Right ventricle myocardium superior (tissue), 1 donor: ENCODE results near the gene AGPAT1. TPM values are rescaled to one million over a fixed set of nuclear protein-coding genes. Genes with fewer than 3 reads are reported as not detected.

Experiments used
- ATAC-seq: fragments of 200-7000 bp; cut with Tn5 transposase; one replicate; pipeline ENCODE4 v1.9.1; 2020; ENCODE audit warnings: mild to moderate bottlenecking; ENCODE audit not compliant: poor library complexity
- DNase-seq: peaks from one replicate; pipeline ENCODE4 v3.0.0-alpha.2; 2020
- intact Hi-C: fragments of 100-400 bp; cut with DNase I; formaldehyde crosslinking; loops from one replicate; pipeline ENCODE4 v1.11.2; 2022
- microRNA-seq: library from miRNA; unstranded; fragments of <30 nt; microRNA quantifications from one replicate; pipeline ENCODE4 v1.2.0, GENCODE V29; 2020
- total RNA-seq: library from RNA; stranded (reverse); fragmentation: NEBNext Ultra II Directional; extraction: Animal tissue kit (Norgen Biotek cat#: 25700); gene quantifications from one replicate; pipeline ENCODE4 v1.2.1, GENCODE V29; 2021
- donor health status: DM: no; HTN: yes; CAD: no; lungs with severe emphysema.

AGPAT1 gene
- total RNA-seq, 1 donor from 2014 or later, result 44.2 TPM

DNA sequence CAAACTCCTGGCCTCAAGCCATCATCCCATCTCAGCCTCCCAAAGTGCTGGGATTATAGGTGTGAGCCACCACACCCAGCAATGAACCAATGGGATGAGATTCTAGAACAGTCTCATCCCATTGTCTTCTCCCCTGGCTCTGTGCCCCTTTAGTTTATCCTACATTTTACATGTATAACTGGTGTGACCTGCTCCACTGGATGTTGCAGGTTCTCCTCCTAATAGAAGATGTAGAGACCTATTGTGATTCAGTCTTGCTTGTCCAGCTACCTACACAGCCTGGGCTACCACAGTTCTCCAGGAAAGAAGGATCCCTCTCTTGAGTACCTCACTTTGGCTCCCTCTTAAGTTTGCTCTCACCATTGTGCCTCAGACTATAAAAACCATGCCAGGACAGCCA is 43.8 kb downstream of the AGPAT1 start:
- no peak for DNase-seq
- intact Hi-C loops, result no loop called here

DNA sequence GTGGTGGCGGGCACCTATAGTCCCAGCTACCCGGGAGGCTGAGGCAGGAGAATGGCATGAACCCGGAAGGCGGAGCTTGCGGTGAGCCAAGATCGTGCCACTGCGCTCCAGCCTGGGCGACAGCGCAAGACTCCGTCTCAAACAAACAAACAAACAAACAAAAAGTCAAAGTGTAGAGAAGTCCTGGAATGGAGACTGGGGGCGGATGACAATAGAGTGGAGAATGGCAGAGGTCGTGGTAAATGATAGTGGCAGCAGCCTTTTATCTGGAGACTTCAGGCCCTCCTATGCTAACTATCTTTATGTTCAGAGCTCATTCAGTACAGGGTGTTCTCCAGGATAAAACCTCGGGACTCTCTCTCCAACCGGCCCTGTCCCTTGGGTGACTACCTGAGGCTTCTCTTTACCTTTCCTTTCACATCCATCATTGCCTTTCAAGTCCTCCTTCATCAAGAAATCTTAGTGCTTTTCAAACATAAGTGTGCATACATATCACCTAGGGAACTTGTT is 44.4 kb downstream of the AGPAT1 start:
- intact Hi-C loops, result no loop called here
- ATAC-seq, result no peak
- no peak for DNase-seq

More for the DNA sequence above, 43.8 kb downstream of the AGPAT1 start:
- ATAC-seq, result no peak

DNA sequence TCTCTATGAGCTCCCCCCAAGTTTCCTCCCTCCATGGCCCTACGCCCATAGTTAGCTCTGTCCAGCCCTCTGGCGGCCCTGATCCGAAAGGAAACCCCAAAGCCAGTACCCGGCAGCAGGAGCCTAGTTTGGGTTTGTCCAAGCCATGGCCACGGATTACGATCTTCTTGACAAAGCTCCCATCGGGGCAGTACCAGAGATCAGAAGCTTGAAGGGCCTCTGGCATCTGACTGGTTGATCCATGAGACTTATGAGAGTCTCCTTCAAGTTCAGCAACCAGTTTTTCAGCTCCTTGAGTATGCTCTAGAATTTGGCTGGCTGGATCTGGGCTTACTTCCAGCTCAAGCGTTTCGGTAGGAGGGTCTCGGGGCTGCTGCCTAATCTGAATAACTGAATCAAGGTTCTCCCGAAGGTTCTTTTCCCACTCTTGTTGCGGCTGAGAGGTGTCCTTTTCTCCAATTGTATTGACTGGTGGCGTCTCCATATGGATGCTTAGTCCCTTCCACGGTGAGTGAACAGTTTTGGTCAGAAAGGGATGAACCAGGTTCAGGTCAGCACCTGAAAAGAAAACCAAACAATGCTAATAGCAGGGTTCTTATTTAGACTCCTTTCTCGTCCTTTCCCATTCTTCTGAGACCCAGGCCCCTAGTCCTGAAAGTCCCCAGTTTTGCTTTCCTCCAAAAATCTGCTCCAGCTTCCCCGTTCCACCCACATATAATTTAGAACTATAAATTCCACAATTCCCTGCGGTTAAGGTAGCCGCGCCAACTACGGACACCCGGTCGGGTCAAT is 46.4 kb downstream of the AGPAT1 start:
- ATAC-seq, result peak; percentile 71
- DNase-seq, result no peak
- intact Hi-C loops, result no loop called here

DNA sequence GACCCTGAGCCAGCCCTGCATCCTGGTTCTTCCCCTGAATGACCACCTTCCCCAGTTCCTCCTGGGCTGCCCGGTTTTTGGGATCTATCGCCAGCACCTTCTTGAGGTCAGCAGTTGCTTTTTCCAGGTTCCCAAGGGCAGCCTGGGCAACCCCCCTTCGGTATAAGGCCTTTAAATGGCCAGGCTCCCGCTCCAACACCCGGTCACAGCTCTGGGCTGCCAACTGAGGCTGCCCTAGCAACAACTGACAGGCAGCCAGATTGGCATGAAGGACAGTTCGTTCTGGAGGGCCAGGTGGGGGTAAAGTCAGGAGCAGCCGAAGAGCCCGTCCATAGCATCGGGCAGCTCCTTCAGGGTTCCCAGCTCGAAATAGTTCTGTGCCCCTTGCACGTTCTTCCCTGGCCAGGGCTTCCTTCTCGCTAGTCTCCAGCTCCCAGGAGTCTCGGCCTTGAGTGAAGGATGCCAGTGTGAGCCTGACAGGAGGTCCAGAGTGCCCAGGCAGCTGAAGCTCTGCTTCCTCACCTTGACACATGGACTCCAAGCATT is 47.1 kb downstream of the AGPAT1 start:
- intact Hi-C loops, result no loop called here
- ATAC-seq, result no peak

DNA sequence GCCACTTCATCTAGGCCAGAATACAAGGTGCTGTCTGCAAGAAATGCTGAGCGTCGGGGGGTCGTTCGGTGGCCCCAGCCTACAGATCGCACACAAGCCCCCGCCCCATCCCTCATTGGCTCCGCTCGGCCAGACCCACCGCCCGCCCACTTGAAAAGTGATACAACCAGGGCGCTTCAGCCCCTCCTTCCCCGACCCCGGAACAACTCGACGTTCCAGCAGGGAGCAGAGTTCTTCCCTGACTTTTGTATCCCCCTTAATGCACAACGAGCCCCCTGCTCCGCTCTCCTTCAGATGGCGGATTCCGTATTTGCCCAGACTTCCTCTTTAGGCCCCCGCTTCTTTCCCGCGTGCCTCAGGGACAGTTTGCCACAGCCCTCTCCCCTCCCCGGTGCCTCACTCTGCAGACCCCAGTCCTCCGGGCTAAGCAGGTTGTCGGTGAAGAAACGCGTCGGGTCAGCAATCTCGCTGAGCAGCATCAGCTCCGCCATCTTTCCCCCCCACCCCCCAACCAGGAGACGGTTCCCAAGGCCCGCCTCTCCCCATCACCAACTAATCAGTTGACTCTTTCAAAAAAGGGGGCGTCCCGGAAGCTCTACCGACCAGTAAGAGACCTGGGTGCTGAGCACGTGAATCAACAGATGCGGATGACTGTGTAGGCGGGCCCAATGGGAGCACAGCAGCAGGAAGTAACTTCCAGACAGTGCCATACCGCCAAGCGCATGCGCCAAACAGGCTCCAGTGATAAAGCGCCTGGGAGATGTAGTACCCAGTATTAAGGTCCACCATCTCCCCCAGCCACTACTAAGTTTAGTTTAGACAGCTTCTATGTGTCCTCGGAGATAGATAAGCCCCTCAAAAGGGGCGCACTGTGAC is 47.9 kb downstream of the AGPAT1 start, which contains the start of gene ATF6B:
Gene ATF6B (minus strand): TSS at position 530 of the 876 bp plus-strand sequence. CDS start 39 bp downstream, at position 491.
- DNase-seq (peak; percentile 99), ATAC-seq (peak; percentile 94)
- intact Hi-C loops, result no loop called here

More for the DNA sequence above, 47.1 kb downstream of the AGPAT1 start:
- DNase-seq, result peak; percentile 42

DNA sequence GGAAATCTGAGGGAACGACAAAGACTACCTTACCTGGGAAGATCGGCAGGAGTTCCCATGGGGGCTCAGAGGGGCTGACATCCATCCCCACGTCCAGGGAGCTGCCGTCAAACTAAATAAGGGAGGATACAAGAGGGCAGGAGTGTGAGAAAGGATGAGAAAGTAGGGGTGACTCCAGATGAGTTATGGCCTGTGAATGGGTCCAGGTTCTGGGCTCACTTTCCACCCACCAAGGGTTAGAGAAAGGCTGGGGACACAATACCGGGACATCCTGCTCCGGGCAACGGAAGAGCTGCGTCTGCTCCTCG is 48.5 kb downstream of the AGPAT1 start:
- ATAC-seq (no peak), DNase-seq (no peak)
- intact Hi-C loops, result no loop called here

DNA sequence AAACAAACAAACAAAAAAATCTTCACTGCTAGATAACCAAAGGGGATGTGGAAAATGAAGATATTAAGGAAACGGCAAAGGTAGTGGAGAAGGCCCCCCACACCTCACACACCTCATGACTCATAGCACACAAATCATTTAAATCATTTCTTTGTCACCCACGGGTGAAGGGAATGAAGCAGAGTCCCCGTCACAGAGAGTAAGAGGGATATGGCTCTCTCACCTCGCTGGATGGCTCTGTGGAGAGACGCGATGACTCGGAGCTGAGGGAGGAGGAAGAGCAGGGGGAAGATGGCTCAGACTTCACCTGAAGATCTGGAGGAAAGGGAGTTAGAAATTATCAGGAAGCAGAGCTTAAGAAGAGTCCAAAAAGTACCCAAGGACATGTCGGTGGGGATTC is 49.0 kb downstream of the AGPAT1 start:
- ATAC-seq (no peak), DNase-seq (no peak)
- intact Hi-C loops, result no loop called here

DNA sequence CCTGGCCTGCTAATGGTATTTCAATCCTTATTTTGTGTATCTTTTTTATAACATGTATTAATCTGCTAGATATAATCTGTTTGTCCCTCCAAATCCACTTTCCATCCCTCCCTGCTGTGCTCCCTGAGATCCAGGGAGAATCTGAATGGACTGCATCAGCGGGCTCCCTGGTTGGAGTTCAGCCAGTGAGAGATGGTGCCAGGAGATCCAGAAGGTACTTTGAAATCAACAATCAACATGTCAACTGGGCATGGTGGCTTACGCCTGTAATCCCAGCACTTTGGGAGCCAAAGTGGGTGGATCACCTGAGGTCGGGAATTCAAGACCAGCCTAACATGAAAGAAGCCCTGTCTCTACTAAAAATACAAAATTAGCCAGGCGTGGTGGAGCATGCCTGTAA is 52.2 kb downstream of the AGPAT1 start:
- no peak for DNase-seq
- intact Hi-C loops, result no loop called here
- ATAC-seq, result no peak

DNA sequence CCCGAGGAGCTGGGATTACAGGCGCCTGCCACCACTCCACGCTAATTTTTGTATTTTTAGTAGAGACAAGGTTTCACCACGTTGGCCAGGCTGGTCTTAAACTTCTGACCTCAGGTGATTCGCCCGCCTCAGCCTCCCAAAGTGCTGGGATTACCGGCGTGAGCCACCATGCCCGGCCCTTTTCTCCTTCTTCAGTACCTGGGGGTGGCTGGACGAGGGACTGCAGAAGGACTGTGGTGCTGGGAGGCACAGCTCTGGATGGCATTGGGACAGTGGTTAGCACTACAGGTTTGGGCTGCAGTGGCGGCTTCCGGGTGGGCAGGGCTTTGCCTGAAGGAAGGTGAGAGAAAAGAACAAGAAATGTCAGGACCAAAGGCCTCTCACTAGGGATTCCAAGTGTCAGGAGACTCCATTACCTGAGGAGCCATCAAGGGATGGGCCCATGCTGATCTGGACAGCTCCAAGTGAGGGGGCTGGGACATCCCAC is 55.3 kb downstream of the AGPAT1 start:
- DNase-seq (no peak), ATAC-seq (no peak)
- intact Hi-C loops, result no loop called here

DNA sequence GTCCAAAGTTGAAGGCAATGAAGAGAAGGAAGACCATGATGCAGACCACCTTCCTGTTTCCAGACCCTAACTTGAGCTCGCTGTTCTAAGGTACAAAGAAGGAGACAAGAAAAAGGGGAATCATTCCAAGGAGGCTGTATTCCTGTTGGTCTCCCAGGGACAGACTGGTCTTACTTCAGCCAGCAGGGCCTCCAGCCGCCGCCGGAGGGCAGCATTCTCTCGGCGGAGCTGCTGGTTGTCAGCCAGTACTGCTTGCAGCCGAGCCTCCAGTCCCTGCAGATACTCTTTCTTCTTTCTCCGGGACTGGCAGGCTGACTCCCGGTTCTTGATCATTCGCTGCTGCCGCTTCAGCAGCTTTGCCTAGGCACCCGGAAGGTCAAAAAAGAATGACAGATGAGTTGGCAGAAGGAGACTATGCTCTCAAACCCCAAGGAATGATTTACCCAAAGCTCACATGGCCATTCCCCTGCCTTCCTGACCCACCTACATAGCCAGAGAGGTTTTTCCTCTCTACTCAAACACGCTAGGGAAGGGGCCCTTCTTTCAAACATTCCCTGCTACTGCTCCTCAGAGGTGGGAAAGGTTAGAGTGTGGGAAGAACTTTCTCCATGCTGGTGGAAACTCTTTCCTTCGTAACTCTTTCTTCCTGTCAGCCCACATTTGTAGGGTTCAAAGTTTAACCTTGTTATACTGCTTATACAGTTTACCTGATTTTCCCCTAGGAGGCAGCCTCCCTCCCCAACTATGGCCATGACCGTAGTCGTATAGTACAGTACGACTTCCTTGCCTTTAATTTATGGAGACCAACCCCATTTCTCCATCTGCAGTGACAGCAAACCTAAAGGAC is 56.9 kb downstream of the AGPAT1 start:
- intact Hi-C loops, result no loop called here
- peak; percentile 82 for ATAC-seq

More for the DNA sequence above, 56.9 kb downstream of the AGPAT1 start:
- peak; percentile 93 for DNase-seq

Small RNA genes lying within 50 kb of the gene (microRNA-seq; reads per million reads assigned to microRNA genes)
- 2.3 reads per million for gene MIR6721
- not detected for gene MIR6833

Other genes with a start within 250 kb of the AGPAT1 start
- 7.6 TPM for gene C2, start 248.4 kb downstream of the AGPAT1 start, total RNA-seq
- gene CFB, start 230.0 kb downstream of the AGPAT1 start, total RNA-seq, result 5.5 TPM
- 39.6 TPM for gene NELFE, start 217.1 kb downstream of the AGPAT1 start, total RNA-seq
- 33.6 TPM for gene SKIC2, start 216.9 kb downstream of the AGPAT1 start, total RNA-seq
- gene DXO, start 203.9 kb downstream of the AGPAT1 start, total RNA-seq, result 7.5 TPM
- gene C4A, start 194.0 kb downstream of the AGPAT1 start, total RNA-seq, result 61.5 TPM
- 58.3 TPM for gene C4B, start 161.3 kb downstream of the AGPAT1 start, total RNA-seq
- not detected for gene CYP21A2, start 137.7 kb downstream of the AGPAT1 start, total RNA-seq
- gene TNXB, start 66.7 kb downstream of the AGPAT1 start, total RNA-seq, result 65.8 TPM
- 21.5 TPM for gene ATF6B, start 47.8 kb downstream of the AGPAT1 start, total RNA-seq
- 2.5 TPM for gene FKBPL, start 45.8 kb downstream of the AGPAT1 start, total RNA-seq
- gene PRRT1, start 24.1 kb downstream of the AGPAT1 start, total RNA-seq, result 0.51 TPM
- 20.4 TPM for gene PPT2, start 21.9 kb downstream of the AGPAT1 start, total RNA-seq
- 6.1 TPM for gene EGFL8, start 11.5 kb downstream of the AGPAT1 start, total RNA-seq
- gene RNF5, start 2.3 kb upstream of the AGPAT1 start, total RNA-seq, result 94.6 TPM
- gene AGER, start 8.2 kb upstream of the AGPAT1 start, total RNA-seq, result 1.6 TPM
- gene PBX2, start 14.1 kb upstream of the AGPAT1 start, total RNA-seq, result 39.1 TPM
- gene GPSM3, start 16.6 kb upstream of the AGPAT1 start, total RNA-seq, result 4.1 TPM
- 22.4 TPM for gene NOTCH4, start 48.0 kb upstream of the AGPAT1 start, total RNA-seq
- not detected for gene TSBP1, start 195.8 kb upstream of the AGPAT1 start, total RNA-seq
- gene BTNL2, start 231.1 kb upstream of the AGPAT1 start, total RNA-seq, result not detected